Prostate gland (tissue), 2 donors: ENCODE data around the gene FANK1.

ENCODE experiments used
- POLR2AphosphoS5 ChIP-seq: sonication (generic); formaldehyde crosslinking; IDR thresholded peaks from one replicate; pipeline ENCODE4 v1.6.1; 2017; ENCODE audit warnings: antibody characterized with exemption
- TF ChIP-seq, protein P1 (sequence below), 4 experiments: fragments of 200-600 bp in 2 of 4; fragments of 450-650 bp in 2 of 4; sonication (generic) in 2 of 4; IDR thresholded peaks; 1 replicate in 3 of 4; 2 replicates in 1 of 4; pipeline ENCODE4 v1.5.1; 2016 to 2019; ENCODE audit warnings: antibody characterized with exemption in 4 of 4, mild to moderate bottlenecking in 2 of 4, moderate library complexity in 2 of 4

DNA sequence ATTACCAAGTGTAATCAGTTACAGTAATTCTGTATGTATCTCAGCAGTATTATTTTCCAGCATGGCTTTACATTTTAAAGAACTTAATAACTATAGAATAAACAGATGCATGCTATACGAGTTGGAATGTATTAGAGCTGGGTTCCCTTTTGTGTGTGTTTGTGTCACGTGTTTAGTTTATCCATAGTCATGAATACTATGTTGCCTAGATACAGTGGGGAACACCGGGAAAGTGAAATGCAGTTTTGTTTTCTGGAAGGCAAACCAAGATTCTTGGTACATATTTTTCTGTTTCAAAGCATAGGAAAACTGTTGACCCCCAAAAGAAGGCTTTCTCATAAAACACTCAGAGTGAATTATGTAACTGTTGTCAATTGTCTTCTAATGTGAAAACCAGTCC, 119.0 kb downstream of the FANK1 start:
- TF ChIP-seq, protein P1, sequence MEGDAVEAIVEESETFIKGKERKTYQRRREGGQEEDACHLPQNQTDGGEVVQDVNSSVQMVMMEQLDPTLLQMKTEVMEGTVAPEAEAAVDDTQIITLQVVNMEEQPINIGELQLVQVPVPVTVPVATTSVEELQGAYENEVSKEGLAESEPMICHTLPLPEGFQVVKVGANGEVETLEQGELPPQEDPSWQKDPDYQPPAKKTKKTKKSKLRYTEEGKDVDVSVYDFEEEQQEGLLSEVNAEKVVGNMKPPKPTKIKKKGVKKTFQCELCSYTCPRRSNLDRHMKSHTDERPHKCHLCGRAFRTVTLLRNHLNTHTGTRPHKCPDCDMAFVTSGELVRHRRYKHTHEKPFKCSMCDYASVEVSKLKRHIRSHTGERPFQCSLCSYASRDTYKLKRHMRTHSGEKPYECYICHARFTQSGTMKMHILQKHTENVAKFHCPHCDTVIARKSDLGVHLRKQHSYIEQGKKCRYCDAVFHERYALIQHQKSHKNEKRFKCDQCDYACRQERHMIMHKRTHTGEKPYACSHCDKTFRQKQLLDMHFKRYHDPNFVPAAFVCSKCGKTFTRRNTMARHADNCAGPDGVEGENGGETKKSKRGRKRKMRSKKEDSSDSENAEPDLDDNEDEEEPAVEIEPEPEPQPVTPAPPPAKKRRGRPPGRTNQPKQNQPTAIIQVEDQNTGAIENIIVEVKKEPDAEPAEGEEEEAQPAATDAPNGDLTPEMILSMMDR (IDR thresholded peaks at IDR 0.05): no peak
- no peak for TF ChIP-seq POLR2AphosphoS5
